ENCODE results near the gene FNIP2. TPM values are rescaled to one million over a fixed set of nuclear protein-coding genes. Genes with fewer than 3 reads are reported as not detected.

Gene FNIP2
- total and polyA plus RNA-seq, 9 of the 15 experiments (the other 6 are each of a cell fraction or from before 2014, with no cell fraction given), result 1.7 to 15.5 (median 8.3) TPM

DNA sequence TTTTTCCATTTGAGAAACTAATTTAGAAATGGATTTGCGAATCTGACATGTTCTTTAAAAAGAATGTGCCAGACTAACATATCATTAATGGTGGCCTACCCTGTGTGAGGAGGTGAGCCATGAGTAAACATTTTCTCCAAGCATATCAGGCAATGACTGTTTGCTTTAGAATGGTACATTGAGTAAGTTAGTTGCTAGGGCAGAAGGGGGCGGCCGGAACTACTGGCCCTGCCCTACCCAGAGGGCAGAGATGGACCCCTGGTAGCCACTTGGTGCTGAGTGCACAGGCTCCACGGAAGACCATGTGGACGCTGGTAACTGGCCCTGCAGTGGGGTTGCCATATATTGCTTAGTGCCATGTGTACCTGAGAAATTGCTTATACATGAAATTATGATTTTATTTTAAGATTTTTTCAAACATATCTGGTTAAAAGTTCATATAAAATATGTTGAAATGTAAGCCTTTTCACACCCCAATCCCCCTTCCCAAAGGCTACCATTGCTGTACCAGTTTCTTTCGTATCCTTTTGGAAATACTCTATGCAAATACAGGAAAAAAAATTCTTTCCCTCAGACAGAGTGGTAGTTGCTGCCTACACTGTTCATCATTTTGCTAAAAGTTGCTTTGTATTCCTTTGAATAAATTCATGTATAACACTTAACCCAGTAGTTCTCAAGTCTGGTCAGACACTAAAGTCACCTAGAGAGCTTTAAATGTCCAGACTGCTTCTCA, 8.8 kb downstream of the FNIP2 start:
- ATAC-seq (peak; percentile 15; the same call in 2 of the 3 replicates), DNase-seq (ENCODE audit: extremely low read depth in 1 of 4, low spot score in 3 of 4) (no peak), FAIRE-seq (no peak)
- Histone ChIP-seq H3K4me3 (no peak overlapping the region), H3K9ac (ENCODE audit: insufficient read depth in 1 of 2, low read depth in 2 of 2, low read length in 2 of 2) (no peak overlapping the region), H3K4me1 (replicated peaks in 1 of 2; ENCODE audit: control insufficient read depth in 2 of 2, insufficient read depth in 2 of 2, low read length in 2 of 2) (peaks cover 6 to 19% of the 10 kb centered on the region in 2 experiments), H3K9me3 (replicated peaks; ENCODE audit: control insufficient read depth, insufficient read depth, low read depth, low read length) (no peaks in the 10 kb centered on the region), H3K27ac (ENCODE audit: extremely low read depth, low read depth, low read length) (no peak overlapping the region), H2AFZ (ENCODE audit: low read depth, low read length) (no peak overlapping the region), H3K79me2 (ENCODE audit: control insufficient read depth, insufficient read depth, low read length) (peaks cover 46% of the 10 kb centered on the region; the same call in 2 of the 3 replicates), H3K27me3 (ENCODE audit: control insufficient read depth in 2 of 2, insufficient read depth in 2 of 2, low read length in 2 of 2) (no peaks in the 10 kb centered on the region), H3K9me1 (ENCODE audit: control insufficient read depth, insufficient read depth, low read length) (no peaks in the 10 kb centered on the region), H4K20me1 (replicated peaks; ENCODE audit: control insufficient read depth, insufficient read depth, low read length) (no peaks in the 10 kb centered on the region; the same call in 1 of the 2 replicates), H3K4me2 (ENCODE audit: insufficient read depth, low read length) (no peak overlapping the region), H3K36me3 (ENCODE audit: control insufficient read depth, insufficient read depth, low read length) (no peaks in the 10 kb centered on the region)
- intact Hi-C loops (cut with micrococcal nuclease) (loop anchor here (10.0 kb wide), 1 partner anchor 47 kb away; no protein-coding TSS in a partner anchor), in situ Hi-C loops (cut with MboI) (no loop called here)
- ChIA-PET CTCF (ENCODE audit: low intra/inter-chr PET ratio) (no interaction called here), POLR2A (no interaction called here)
- no TSS peak for BruUV-seq (replicated peaks)
- TF ChIP-seq NKRF (IDR thresholded peaks at IDR 0.05; ENCODE audit: borderline replicate concordance) (no peak), EGR1 (conservative IDR thresholded peaks at IDR 0.05) (no peak), DMBX1 (CRISPR knock-in tag; IDR thresholded peaks at IDR 0.05; ENCODE audit: borderline replicate concordance) (no peak)
- 59% methylated on average over 6 of the region's 6 CpGs for WGBS (ENCODE audit: insufficient coverage, low coverage, missing lambda C conversion rate)

All from K562 (cell line).